SJSA1 (cell line): ENCODE measurements around the gene NEK6. TPM values are rescaled to one million over a fixed set of nuclear protein-coding genes. Genes with fewer than 3 reads are reported as not detected.

ENCODE experiments used
- DNase-seq, 2 experiments: peaks; one replicate each; pipeline ENCODE4 v3.0.0-alpha.2; 2015 to 2020; ENCODE audit warnings: low spot score in 2 of 2, low read depth in 1 of 2
- H3K27ac ChIP-seq: fragments of 250-450 bp; sonication (Bioruptor Pico); 2 replicates; pipeline ENCODE4 v1.5.1; 2020; ENCODE audit warnings: mild to moderate bottlenecking, moderate library complexity
- H3K27me3 ChIP-seq: fragments of 250-450 bp; sonication (Bioruptor Pico); replicated peaks from 2 replicates; pipeline ENCODE4 v1.5.1; 2020; ENCODE audit warnings: mild to moderate bottlenecking, moderate library complexity
- H3K36me3 ChIP-seq: fragments of 250-450 bp; sonication (Bioruptor Pico); 2 replicates; pipeline ENCODE4 v1.5.1; 2020; ENCODE audit warnings: mild to moderate bottlenecking
- H3K4me1 ChIP-seq: fragments of 250-450 bp; sonication (Bioruptor Pico); replicated peaks from 2 replicates; pipeline ENCODE4 v1.6.1; 2021; ENCODE audit warnings: mild to moderate bottlenecking
- H3K4me3 ChIP-seq: fragments of 250-450 bp; sonication (Bioruptor Pico); 2 replicates; pipeline ENCODE4 v1.5.1; 2020; ENCODE audit warnings: mild to moderate bottlenecking
- H3K9me3 ChIP-seq: fragments of 250-450 bp; sonication (Bioruptor Pico); replicated peaks from 2 replicates; pipeline ENCODE4 v1.5.1; 2020; ENCODE audit warnings: mild to moderate bottlenecking
- total RNA-seq: library from RNA; depleted of rRNA; stranded (reverse); fragments of >200 nt; shearing (Covaris generic); gene quantifications from 2 replicates; pipeline ENCODE4 v1.2.3, GENCODE V29; 2014

NEK6 gene
- total RNA-seq, 1 experiment from 2014 or later = 32.0 TPM

GRCh38 chr9:124373386-124373785 is 115.6 kb downstream of the NEK6 start:
- Histone ChIP-seq H3K27ac (no peak overlapping the region), H3K4me1 (no peaks in the 10 kb centered on the region), H3K36me3 (peaks cover 33% of the 10 kb centered on the region), H3K27me3 (no peaks in the 10 kb centered on the region), H3K4me3 (no peak overlapping the region), H3K9me3 (no peaks in the 10 kb centered on the region)
- no peak for DNase-seq

DNA sequence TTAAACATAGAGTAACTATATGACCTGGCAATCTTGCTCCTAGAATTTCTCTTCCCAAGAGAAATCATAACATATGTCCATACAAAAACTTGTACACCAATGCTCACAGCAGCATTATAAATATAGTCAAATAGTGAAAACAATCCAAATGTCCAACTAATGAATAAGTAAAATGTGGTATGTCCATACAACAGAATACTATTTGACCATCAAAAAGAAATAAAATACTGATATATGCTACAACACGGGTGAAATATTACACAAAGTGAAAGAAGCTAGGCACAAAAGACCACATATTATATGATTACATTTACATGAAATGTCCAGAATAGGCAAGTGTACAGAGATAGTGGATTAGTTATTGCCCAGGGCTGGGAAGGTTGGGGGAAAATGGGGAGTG is 116.1 kb downstream of the NEK6 start:
- Histone ChIP-seq H3K27me3 (no peaks in the 10 kb centered on the region), H3K4me3 (no peak overlapping the region), H3K27ac (no peak overlapping the region), H3K9me3 (no peaks in the 10 kb centered on the region), H3K36me3 (peaks cover 34% of the 10 kb centered on the region), H3K4me1 (no peaks in the 10 kb centered on the region)
- DNase-seq = no peak

DNA sequence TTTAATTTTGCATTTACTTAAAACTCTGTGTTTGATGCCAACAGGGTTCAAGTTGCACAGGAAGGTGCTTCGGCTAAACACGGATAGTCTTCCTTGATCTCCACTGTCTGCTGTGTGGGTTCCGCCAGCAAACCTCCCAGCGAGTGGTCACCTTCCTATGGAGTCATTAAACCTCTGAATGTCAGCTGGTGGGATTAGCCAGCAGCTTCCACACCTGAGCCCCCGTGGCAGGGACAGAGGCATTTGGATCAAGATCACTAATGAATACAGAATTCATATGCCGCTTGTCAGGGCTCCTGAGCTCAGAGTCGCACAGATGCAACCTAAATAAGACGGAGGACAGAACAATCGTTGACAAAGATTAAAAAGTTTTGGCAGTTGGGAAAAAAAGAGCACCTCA is 118.0 kb downstream of the NEK6 start:
- no peak overlapping the region for H3K27ac ChIP-seq
- no peaks in the 10 kb centered on the region for H3K27me3 ChIP-seq
- H3K4me1 ChIP-seq = no peaks in the 10 kb centered on the region
- H3K4me3 ChIP-seq = no peak overlapping the region
- no peaks in the 10 kb centered on the region for H3K9me3 ChIP-seq
- DNase-seq = no peak
- peaks cover 51% of the 10 kb centered on the region for H3K36me3 ChIP-seq

DNA sequence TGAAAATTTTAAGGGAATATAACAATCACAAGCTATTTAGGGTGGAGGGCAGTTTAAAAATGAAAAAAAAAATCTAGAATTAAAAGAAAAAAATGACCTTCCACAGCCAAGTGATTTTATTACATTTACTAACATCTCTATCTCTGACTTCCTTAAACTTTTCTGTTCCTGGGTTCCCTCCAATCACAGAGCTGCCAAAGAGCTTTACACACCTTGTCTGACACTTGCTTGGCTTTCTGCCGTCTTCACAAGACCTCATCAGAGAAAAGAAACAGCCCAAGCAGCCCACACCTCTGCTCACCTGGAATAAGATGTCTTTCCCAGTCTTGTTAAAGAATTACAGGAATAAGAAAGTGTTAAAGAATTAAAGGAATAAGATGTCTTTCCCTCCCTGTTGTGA is 118.6 kb downstream of the NEK6 start:
- DNase-seq = no peak
- no peak overlapping the region for H3K27ac ChIP-seq
- H3K4me1 ChIP-seq = peaks cover 1% of the 10 kb centered on the region
- H3K4me3 ChIP-seq = no peak overlapping the region
- peaks cover 57% of the 10 kb centered on the region for H3K36me3 ChIP-seq
- H3K27me3 ChIP-seq = no peaks in the 10 kb centered on the region
- H3K9me3 ChIP-seq = no peaks in the 10 kb centered on the region

GRCh38 chr9:124377551-124378406 is 120.0 kb downstream of the NEK6 start:
- Histone ChIP-seq H3K27me3 (no peaks in the 10 kb centered on the region), H3K4me1 (peaks cover 7% of the 10 kb centered on the region), H3K4me3 (no peak overlapping the region), H3K27ac (no peak overlapping the region), H3K36me3 (peaks cover 60% of the 10 kb centered on the region), H3K9me3 (no peaks in the 10 kb centered on the region)
- DNase-seq = no peak

- Histone ChIP-seq H3K4me1 (peaks cover 9% of the 10 kb centered on the region), H3K4me3 (no peak overlapping the region), H3K9me3 (no peaks in the 10 kb centered on the region), H3K27me3 (no peaks in the 10 kb centered on the region), H3K36me3 (peaks cover 71% of the 10 kb centered on the region), H3K27ac (no peak overlapping the region)
- DNase-seq = no peak
These were observed 123.6 kb downstream of the NEK6 start for GRCh38 chr9:124381170-124381945.

DNA sequence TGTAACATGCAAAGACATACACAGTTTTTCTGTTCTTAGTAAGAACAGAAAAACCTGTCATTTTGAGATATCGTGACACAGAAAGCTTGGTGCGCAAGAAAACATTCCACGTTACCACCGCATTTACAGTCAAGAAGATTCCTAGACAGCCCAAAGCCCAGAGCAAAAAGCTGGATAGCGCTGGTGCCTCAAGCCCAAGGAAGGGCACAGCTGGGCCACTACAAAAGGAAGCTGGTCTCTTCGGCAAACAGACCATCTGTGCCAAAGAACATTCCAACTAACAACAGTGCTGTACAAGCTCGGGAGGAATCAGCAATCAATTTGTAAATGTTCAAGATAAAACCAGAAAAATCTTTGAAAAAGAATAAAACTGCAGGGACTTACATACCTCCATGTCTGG is 126.5 kb downstream of the NEK6 start:
- H3K9me3 ChIP-seq = no peaks in the 10 kb centered on the region
- H3K4me3 ChIP-seq = no peak overlapping the region
- DNase-seq = no peak
- no peak overlapping the region for H3K27ac ChIP-seq
- peaks cover 34% of the 10 kb centered on the region for H3K4me1 ChIP-seq
- H3K36me3 ChIP-seq = peaks cover 58% of the 10 kb centered on the region
- H3K27me3 ChIP-seq = no peaks in the 10 kb centered on the region

- no peaks in the 10 kb centered on the region for H3K9me3 ChIP-seq
- peaks cover 51% of the 10 kb centered on the region for H3K36me3 ChIP-seq
- H3K27ac ChIP-seq = no peak overlapping the region
- no peak overlapping the region for H3K4me3 ChIP-seq
- DNase-seq = no peak
- peaks cover 34% of the 10 kb centered on the region for H3K4me1 ChIP-seq
- H3K27me3 ChIP-seq = no peaks in the 10 kb centered on the region
These were observed 127.1 kb downstream of the NEK6 start for GRCh38 chr9:124384846-124385245.

DNA sequence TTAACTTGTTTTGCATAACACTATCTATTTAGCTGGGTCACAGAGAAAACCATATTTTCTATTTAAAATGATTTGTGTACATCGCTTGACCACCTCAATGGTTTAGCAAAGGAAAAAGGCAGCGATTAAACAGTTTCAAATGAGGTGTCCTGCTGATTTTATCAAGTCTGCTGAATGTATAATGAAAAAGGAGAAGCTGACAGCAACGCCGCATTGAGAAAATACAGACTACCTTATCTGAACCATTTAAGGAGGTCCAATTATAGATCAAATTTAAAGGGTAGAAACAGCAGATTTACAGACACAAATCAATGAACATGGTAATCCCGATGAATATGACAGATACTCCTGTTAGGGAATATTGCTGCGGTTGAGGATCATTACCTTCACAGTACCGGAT is 127.9 kb downstream of the NEK6 start:
- peaks cover 43% of the 10 kb centered on the region for H3K36me3 ChIP-seq
- H3K9me3 ChIP-seq = no peaks in the 10 kb centered on the region
- H3K27ac ChIP-seq = no peak overlapping the region
- no peaks in the 10 kb centered on the region for H3K27me3 ChIP-seq
- no peak overlapping the region for H3K4me3 ChIP-seq
- peaks cover 42% of the 10 kb centered on the region for H3K4me1 ChIP-seq
- DNase-seq = no peak

DNA sequence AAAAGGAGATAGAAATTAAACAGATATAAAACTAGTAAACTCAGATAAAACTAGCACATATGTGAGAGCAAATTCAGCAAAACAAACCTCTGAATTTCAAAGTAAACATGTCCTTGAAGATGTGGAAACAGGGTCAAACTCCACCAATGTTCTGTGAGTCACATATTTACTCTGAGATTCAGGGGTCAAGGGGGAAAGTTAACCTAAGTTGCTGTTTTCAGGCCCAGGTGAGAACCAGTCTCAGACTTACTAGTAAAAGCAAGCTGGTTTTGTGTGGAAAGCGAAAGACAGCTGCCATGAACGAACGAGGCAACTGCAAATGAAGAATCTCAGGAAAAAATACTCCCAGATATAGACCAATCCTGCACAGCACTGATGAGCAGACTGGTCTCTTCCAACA is 128.5 kb downstream of the NEK6 start:
- Histone ChIP-seq H3K27ac (no peak overlapping the region; the same call in 1 of the 2 replicates), H3K27me3 (no peaks in the 10 kb centered on the region), H3K4me3 (no peak overlapping the region), H3K36me3 (peaks cover 43% of the 10 kb centered on the region), H3K9me3 (no peaks in the 10 kb centered on the region), H3K4me1 (peaks cover 48% of the 10 kb centered on the region)
- DNase-seq = no peak

GRCh38 chr9:124388275-124389048 is 130.7 kb downstream of the NEK6 start:
- Histone ChIP-seq H3K4me3 (no peak overlapping the region), H3K27me3 (no peaks in the 10 kb centered on the region), H3K27ac (no peak overlapping the region), H3K36me3 (peaks cover 38% of the 10 kb centered on the region), H3K9me3 (no peaks in the 10 kb centered on the region), H3K4me1 (peaks cover 63% of the 10 kb centered on the region)
- no peak for DNase-seq

GRCh38 chr9:124389146-124389939 is 131.6 kb downstream of the NEK6 start:
- H3K27me3 ChIP-seq = no peaks in the 10 kb centered on the region
- H3K36me3 ChIP-seq = peaks cover 37% of the 10 kb centered on the region
- no peak for DNase-seq
- no peak overlapping the region for H3K4me3 ChIP-seq
- no peak overlapping the region for H3K27ac ChIP-seq
- H3K4me1 ChIP-seq = peaks cover 72% of the 10 kb centered on the region
- no peaks in the 10 kb centered on the region for H3K9me3 ChIP-seq
